Effector CD4-positive, alpha-beta T cell (primary cell): Measurements from ENCODE around the gene ZBTB45.
A peak's percentile ranks its signal among the peaks of the same experiment; 100 is the strongest.
"Not testable (repeated sequence)": the region's sequence is repeated elsewhere in the genome, so short reads cannot be mapped to it uniquely, and the experiment has no call there.

ENCODE experiments used
- DNase-seq: peaks from one replicate; pipeline ENCODE4 v3.0.0-alpha.2; 2020

The ZBTB45 gene

DNA sequence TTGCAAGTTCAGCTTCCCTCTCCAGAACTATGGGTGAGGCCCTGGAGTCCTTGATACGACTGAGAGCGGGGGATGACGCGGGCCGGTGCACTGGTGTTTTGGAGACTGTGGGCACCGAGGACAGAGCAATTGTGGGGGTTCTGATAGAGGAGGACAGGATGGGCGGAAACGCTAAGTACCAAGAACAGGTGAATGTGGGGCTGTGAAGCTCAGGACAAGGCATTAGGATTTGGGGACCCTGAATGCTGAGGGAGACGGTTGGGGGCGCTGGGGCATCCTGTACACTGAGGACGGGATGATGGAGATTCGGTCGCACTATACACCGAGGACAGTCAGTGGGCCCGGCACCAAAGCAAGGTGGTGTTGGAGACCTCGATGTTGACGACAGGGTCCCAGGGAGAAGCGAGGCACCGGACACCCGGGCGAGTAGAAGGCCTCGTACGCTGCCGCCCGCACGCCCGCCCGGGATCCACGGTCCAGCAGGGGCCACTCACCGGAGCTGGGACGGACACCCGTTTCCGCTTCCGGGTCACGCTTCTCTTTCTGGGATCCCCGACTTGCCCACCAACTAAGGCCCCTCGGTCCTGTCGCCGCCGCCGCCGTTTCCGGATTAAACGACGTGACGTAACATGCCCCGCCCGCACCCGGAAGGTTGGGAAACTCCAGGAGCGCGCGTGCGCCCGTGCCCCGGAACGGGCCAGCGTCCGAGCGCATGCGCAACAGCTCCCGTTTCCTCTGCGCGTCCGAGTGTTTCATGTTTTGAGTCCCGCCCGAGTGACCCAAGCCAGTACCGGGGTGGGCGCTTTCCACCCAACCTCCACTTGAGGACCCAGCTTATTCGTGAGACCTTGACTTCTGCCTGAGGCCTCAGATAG, 35.1 kb upstream of the ZBTB45 start, which contains the start of gene CHMP2A:
Gene CHMP2A, minus strand, starts transcription at position 612 of the 875 bp plus-strand sequence. CDS start 893 bp downstream, outside the sequence.
- DNase-seq, result peak; percentile 97

DNA sequence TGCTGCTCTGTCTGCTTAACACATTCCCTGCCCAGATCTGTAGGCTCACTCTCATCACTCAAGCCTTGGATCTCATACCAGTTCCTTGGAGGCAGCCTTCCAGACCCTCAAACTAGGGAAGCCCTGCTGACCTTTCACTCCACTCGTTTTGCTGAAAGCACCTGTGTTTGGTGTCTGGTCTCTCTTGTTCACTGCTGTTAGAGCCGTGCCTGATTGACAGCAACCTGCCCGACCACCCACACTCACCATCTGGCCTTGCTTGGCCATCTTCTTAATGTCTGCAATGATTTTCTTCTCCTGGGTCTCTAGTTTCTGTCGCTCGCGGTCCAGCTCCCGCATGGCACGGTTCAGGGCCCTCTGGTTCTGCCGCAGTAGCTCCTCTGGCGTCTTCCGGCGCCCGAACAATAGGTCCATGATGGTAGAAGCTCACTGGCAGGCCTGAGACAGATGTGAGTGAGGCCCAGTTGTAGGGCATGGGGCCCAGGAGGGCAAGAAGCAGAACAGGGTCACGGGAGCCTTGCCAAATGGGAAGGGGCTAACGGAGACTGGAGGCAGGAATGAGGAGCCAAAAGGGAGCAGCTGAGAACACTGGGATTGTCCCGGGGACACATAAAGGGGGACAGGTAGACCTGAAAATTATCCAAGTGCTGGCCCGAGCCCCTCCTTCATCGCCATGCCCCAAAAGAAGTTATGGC, 34.3 kb upstream of the ZBTB45 start:
- DNase-seq, result no peak

DNA sequence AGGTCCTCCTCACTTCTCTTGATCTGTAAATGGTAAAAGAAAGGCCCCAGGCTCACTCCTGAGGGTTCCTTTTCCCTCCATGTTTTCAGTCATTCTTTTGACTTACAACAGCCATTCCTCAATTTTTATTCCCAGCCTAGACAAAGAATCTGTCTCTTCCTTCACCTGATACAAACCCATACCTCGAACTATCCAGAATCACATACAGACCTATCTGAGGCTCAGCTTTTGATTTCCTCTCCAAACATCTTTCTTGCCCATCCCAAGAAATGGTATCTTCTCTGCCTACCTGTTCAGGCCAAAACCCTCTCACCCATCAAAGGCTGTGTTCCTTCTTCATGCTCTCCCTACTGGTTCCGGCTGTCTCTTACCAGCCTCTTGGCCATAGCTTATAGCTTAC, 33.0 kb upstream of the ZBTB45 start:
- no peak for DNase-seq

DNA sequence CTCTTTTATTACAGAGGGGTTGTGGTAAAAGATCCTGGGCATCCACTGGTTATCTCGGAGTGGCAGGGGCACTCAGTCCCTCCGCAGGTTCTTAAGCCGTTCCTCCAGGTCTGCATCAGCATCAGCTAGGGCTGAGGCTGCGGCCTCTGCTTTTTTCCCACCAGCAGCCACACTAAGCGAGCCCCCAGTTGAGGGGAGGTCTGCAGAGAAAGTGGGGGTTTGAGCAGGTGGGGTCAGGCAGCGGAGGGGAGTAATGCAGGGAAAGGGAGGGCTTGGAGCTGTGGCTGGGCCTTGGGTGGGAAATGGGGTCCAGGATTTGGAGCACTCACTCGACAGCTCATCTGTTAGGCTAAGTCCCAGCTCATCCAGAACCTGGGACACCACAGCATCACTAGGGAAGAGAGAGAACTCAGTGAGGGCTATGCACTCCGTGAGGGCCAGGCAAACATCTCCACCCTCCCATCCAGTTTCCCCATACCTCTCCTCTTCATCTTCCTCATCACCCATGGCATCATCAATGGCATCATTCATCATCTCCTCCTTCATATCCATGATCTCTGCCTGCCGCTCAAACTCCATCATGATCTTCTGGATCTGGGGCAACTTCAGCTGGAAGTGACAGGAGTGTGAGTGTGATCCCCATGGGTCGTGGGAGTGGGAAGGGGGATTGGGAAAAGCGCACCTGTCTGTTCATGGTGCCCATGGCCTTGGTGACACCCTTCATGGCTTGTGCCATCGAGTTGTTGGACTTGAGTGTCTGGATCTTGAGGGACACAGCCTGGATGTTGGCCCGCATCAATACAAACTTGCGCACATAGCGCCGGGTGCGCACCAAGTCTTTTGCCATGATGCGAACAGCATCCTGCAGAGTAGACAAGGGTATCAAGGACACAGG, 32.2 kb upstream of the ZBTB45 start:
- DNase-seq, result no peak

DNA sequence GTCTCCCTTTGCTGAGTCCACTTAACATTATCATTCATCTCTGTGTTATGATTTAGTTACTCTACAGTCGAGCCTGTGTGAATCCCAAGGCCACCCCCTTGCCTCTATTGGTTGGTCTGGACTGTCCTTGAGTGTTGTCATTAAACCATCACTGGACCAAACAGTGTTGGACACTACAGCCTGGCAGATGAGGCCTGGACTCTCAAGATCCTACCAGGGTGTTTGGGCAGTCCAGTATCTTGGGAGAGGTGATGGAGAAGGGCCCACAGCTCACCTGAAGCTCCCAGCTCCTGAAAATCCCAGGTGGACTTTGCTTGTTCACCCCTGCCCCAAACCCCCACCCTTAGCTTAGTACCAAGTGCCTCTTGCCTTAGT, 31.5 kb upstream of the ZBTB45 start:
- no peak for DNase-seq

DNA sequence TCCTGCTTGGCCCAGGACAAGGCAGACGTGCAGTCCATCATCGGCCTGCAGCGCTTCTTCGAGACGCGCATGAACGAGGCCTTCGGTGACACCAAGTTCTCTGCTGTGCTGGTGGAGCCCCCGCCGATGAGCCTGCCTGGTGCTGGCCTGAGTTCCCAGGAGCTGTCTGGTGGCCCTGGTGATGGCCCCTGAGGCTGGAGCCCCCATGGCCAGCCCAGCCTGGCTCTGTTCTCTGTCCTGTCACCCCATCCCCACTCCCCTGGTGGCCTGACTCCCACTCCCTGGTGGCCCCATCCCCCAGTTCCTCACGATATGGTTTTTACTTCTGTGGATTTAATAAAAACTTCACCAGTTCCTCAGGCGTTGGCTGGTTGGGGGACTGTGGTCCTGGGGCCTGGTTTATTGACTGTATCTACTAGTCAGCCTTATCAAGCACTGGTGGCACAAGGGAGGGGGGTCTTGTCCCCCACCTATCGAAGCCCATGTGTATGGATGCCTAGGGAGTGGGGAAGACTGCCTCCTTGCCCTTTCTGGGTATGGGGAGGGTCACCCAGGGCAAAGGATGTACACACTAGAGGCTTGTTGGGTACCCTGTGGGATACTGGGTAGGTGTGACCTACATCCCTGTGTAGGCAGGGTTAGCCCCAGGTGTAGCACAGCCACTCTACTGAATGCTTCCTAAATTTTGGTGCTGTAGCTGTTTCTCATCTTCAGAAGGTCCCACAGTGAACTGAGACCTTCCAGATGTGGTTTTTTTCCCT, 30.9 kb upstream of the ZBTB45 start:
- no peak for DNase-seq

DNA sequence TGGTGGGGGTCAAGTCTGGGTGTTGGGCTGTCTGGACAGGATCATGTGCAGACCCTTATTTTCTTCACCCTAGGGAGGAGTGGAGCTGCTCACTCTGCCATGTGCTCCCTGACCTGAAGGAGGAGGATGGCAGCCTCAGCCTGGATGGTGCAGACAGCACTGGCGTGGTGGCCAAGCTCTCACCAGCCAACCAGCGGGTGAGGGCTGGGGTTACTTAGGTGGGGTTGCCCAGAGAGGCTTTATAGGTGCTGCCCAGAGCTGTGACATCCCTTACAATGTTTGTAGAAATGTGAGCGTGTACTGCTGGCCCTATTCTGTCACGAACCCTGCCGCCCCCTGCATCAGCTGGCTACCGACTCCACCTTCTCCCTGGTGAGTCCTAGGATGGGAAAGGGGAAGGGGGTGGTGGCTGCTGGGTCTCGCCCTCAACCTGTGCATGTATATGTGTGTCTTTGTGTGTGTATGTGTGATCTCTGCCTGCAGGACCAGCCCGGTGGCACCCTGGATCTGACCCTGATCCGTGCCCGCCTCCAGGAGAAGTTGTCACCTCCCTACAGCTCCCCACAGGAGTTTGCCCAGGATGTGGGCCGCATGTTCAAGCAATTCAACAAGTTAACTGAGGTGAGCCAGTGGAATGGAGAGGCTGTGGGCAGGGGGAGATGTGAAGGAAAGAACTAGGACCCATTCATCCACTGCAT, 30.2 kb upstream of the ZBTB45 start:
- no peak for DNase-seq

DNA sequence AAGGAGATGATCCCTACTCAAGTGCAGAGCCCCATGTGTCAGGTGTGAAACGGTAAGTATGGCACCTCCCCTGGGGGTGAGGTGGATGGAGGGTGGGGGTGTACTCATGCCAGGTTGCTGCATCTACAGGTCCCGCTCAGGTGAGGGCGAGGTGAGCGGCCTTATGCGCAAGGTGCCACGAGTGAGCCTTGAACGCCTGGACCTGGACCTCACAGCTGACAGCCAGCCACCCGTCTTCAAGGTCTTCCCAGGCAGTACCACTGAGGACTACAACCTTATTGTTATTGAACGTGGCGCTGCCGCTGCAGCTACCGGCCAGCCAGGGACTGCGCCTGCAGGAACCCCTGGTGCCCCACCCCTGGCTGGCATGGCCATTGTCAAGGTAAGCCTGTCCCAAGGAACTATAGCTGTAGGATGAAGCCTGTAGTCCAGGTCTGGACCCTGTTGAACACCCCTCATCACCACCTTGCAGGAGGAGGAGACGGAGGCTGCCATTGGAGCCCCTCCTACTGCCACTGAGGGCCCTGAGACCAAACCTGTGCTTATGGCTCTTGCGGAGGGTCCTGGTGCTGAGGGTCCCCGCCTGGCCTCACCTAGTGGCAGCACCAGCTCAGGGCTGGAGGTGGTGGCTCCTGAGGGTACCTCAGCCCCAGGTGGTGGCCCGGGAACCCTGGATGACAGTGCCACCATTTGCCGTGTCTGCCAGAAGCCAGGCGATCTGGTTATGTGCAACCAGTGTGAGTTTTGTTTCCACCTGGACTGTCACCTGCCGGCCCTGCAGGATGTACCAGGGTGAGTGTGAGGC, 29.5 kb upstream of the ZBTB45 start:
- no peak for DNase-seq

DNA sequence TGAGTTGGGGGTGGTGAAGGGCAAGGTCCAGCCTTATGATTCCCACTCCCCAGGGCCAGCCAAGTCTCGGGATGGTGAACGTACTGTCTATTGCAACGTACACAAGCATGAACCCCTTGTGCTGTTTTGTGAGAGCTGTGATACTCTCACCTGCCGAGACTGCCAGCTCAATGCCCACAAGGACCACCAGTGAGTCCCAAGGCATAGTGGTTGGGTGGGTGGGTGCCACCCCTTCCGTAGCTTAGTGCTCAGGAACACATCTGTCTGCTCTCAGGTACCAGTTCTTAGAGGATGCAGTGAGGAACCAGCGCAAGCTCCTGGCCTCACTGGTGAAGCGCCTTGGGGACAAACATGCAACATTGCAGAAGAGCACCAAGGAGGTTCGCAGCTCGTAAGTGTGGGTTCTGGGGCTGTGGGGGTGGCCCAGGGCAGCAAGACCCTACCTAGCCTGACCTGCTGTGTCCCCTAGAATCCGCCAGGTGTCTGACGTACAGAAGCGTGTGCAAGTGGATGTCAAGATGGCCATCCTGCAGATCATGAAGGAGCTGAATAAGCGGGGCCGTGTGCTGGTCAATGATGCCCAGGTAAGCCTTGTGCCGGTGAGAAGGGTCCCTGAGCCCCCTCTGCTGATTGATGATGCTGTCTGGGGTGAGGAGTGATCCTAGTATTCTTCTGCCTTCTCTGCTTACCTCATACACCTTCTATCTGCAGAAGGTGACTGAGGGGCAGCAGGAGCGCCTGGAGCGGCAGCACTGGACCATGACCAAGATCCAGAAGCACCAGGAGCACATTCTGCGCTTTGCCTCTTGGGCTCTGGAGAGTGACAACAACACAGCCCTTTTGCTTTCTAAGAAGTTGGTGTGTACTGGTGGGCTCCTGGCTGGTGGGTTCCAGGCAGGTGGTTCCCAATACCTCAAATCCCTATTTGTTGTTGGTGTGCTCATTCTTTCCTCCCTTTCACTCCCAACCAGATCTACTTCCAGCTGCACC, 28.0 kb upstream of the ZBTB45 start:
- no peak for DNase-seq

DNA sequence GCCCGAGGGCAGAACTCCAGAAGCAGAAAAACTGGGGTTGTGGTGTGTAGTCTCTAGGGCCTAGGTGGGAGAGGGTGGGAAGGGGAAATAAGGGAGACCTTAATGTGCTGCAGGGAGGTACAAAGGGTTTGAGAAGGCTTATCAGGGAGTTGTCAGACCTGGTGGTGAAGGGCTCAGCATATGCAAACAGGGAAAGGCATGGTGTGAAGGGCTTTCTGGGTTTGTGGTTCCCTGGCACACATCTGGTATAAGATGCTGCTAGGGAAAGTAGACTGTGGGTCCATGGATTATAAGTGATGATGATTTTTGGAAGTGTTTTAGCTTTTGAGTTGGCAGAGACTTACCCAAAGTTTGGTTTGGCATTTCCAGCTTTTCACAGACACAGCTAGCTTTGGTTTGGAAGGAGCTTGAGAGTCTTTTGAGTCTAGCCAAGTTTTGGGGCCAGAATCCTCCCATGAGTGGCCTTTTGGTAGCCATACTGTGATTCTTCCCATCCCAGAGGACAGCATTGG, 26.5 kb upstream of the ZBTB45 start:
- no peak for DNase-seq

DNA sequence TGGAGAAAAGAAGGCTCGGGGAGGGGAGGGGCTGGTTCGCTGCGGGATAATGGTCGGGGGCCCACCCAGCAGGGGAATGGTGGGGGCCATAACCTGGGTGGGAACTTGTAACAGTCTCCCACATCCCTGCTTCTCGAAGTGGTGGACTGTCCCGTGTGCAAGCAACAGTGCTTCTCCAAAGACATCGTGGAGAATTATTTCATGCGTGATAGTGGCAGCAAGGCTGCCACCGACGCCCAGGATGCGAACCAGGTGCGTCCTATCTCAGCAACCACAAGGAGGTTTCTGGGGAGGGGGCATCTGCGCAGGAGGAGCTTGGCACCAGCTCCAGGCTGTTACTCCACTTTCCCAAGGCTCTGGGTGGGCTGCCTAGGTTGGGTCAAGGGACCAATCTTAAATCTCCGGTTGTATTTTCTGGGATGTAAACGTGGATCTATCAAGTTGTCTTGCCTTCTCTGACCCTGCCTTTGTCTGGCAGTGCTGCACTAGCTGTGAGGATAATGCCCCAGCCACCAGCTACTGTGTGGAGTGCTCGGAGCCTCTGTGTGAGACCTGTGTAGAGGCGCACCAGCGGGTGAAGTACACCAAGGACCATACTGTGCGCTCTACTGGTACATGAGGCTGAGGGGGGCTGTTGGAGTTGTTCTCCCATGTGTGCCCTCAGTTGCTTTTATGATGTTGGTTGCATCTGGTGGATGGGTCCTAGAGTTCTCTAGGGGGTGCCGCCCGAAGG, 25.8 kb upstream of the ZBTB45 start:
- no peak for DNase-seq

DNA sequence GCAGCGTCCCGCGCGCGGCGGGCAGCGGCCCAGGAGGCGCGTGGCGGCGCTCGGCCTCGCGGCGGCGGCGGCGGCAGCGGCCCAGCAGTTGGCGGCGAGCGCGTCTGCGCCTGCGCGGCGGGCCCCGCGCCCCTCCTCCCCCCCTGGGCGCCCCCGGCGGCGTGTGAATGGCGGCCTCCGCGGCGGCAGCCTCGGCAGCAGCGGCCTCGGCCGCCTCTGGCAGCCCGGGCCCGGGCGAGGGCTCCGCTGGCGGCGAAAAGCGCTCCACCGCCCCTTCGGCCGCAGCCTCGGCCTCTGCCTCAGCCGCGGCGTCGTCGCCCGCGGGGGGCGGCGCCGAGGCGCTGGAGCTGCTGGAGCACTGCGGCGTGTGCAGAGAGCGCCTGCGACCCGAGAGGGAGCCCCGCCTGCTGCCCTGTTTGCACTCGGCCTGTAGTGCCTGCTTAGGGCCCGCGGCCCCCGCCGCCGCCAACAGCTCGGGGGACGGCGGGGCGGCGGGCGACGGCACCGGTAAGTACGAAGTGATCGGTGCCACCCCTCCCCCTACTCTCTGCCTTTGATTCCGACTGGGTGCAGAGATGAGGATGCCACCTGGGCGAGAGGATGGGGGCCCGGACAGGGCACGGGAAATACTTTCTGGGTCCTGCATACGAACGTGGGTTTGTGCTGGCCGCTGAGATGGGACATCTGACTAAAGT, 25.1 kb upstream of the ZBTB45 start:
- DNase-seq, result peak; percentile 65

DNA sequence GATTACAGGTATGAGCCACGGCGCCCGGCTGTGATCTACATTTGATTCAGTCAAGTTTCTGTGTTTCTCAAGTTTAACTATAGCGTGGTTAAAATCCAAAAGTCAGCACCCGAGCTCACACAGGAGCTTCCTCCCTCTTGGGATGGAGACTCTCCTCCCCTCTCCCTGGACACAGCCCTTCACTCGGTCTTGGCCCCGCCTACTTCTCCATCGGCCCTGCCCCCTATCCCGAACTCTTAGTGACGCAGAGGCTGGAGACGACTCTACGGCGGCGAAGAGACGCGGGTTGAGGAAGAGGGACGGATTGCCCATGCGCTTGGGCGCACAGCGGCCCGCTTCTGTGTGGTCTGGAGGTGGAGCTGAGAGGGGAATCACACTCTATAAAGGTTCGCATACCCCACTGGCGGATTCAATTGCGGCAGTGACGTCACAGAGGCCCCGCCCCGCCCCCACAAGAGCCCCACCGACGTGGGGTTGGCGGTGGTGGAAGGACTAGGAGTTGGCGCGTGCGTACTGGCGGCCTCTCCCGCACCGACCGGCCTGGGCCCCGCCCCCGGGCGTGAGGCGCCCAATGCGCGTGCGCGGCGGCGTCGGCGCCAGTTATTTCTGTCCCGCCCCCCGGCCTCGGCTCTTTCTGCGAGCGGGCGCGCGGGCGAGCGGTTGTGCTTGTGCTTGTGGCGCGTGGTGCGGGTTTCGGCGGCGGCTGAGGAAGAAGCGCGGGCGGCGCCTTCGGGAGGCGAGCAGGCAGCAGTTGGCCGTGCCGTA, 24.4 kb upstream of the ZBTB45 start, which contains the start of gene TRIM28:
Gene TRIM28, plus strand, starts transcription at position 239 of the 765 bp plus-strand sequence. CDS start 694 bp downstream, outside the sequence.
- peak; percentile 100 for DNase-seq

DNA sequence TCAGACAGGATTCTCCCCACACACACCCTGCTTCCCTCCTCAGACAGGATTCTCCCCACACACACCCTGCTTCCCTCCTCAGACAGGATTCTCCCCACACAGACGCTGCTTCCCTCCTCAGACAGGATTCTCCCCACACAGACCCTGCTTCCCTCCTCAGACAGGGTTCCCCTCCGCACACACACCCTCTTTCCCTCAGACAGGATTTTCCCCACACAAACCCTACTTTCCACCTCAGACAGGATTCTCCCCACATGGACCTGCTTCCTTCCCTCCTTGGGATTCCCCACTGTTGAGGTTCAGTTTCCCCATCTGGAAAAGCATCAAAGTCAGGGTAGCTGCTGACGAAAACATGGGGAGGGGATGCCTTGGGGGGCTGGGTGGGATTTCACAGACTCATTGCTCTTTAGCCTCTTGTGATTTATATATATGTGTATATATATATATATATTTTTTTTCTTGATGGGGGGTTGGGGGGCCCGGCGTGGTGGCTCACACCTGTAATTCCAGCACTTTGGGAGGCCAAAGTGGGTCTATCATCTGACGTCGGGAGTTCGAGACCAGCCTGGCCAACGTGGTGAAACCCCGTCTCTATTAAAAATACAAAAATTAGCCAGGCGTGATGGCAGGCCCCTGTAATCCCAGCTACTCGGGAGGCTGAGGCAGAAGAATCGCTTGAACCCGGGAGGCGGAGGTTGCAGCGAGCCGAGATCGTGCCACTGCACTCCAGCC, 23.2 kb upstream of the ZBTB45 start:
- not testable (repeated sequence) for DNase-seq

DNA sequence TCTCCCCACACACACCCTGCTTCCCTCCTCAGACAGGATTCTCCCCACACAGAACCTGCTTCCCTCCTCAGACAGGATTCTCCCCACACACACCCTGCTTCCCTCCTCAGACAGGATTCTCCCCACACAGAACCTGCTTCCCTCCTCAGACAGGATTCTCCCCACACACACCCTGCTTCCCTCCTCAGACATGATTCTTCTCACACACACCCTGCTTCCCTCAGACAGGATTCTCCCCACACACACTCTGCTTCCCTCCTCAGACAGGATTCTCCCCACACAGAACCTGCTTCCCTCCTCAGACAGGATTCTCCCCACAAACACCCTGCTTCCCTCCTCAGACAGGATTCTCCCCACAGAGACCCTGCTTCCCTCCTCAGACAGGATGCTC, 19.6 kb upstream of the ZBTB45 start:
- not testable (repeated sequence) for DNase-seq
